Ishikawa (cell line): ENCODE measurements around the gene NCKIPSD.
A peak's percentile ranks its signal among the peaks of the same experiment; 100 is the strongest.

Source experiments
- CEBPB ChIP-seq: IDR thresholded peaks from 2 replicates; pipeline ENCODE4 v1.6.1; 2012
- CREB1 ChIP-seq: IDR thresholded peaks from 2 replicates; pipeline ENCODE4 v1.6.1; 2012; ENCODE audit warnings: low read depth
- EGR1 ChIP-seq: IDR thresholded peaks from 2 replicates; pipeline ENCODE4 v1.6.1; 2012
- EP300 ChIP-seq: IDR thresholded peaks from 2 replicates; pipeline ENCODE4 v1.6.1; 2012; ENCODE audit warnings: borderline replicate concordance
- FOXM1 ChIP-seq: IDR thresholded peaks from 2 replicates; pipeline ENCODE4 v1.6.1; 2012; ENCODE audit warnings: low read depth, borderline replicate concordance
- MAX ChIP-seq: IDR thresholded peaks from 2 replicates; pipeline ENCODE4 v1.6.1; 2012
- NFIC ChIP-seq: IDR thresholded peaks from 2 replicates; pipeline ENCODE4 v1.6.1; 2012
- RAD21 ChIP-seq: IDR thresholded peaks from 2 replicates; pipeline ENCODE4 v1.6.1; 2012; ENCODE audit warnings: low read depth
- REST ChIP-seq: IDR thresholded peaks from 2 replicates; pipeline ENCODE4 v1.6.1; 2012; ENCODE audit warnings: low read depth, mild to moderate bottlenecking
- TAF1 ChIP-seq: IDR thresholded peaks from 2 replicates; pipeline ENCODE4 v1.6.1; 2012; ENCODE audit warnings: low read depth, mild to moderate bottlenecking
- TCF12 ChIP-seq: IDR thresholded peaks from 2 replicates; pipeline ENCODE4 v1.6.1; 2012; ENCODE audit warnings: low read depth
- TEAD4 ChIP-seq: IDR thresholded peaks from 2 replicates; pipeline ENCODE4 v1.6.1; 2012
- USF1 ChIP-seq: IDR thresholded peaks from 2 replicates; pipeline ENCODE4 v1.6.1; 2012
- YY1 ChIP-seq: IDR thresholded peaks from 2 replicates; pipeline ENCODE4 v1.6.1; 2012; ENCODE audit warnings: low read depth
- ZBTB7A ChIP-seq: IDR thresholded peaks from 2 replicates; pipeline ENCODE4 v1.6.1; 2012; ENCODE audit warnings: low read depth

The NCKIPSD gene

GRCh38 chr3:48636149-48636655 is 49.5 kb downstream of the NCKIPSD start:
- TF ChIP-seq MAX (no peak), TEAD4 (no peak), USF1 (no peak)

- TF ChIP-seq TCF12, result 0 out of 2 replicates have a peak, but pooled peaks have one; percentile 21
- TF ChIP-seq TAF1, result peak; percentile 83
- TF ChIP-seq MAX, result peak; percentile 64
- peak; percentile 9; the same call in 1 of the 2 replicates for TF ChIP-seq CREB1
- TF ChIP-seq YY1, result no peak
- TF ChIP-seq RAD21, result peak; percentile 37; the same call in 1 of the 2 replicates
- no peak for TF ChIP-seq TEAD4
Observed at GRCh38 chr3:48635222-48636021, 50.3 kb downstream of the NCKIPSD start, which contains the start of gene SLC26A6. TSS of gene SLC26A6 (minus strand) at chr3:48635461. CDS start at chr3:48635393, 68 bp downstream.

- TF ChIP-seq YY1, result no peak
- peak; percentile 74 for TF ChIP-seq ZBTB7A
- TF ChIP-seq TCF12, result 0 out of 2 replicates have a peak, but pooled peaks have one; percentile 8
Observed at GRCh38 chr3:48634661-48635221, 51.0 kb downstream of the NCKIPSD start.

- TF ChIP-seq YY1 (no peak), EGR1 (no peak), NFIC (no peak), EP300 (no peak), RAD21 (no peak), TCF12 (no peak), USF1 (no peak), TAF1 (no peak), TEAD4 (no peak), ZBTB7A (no peak), MAX (no peak), CEBPB (no peak)
Observed at GRCh38 chr3:48633743-48634142, 52.0 kb downstream of the NCKIPSD start.

- TF ChIP-seq EGR1 (no peak), USF1 (no peak), CREB1 (no peak), TEAD4 (no peak), YY1 (no peak), TAF1 (no peak), TCF12 (no peak), EP300 (no peak), ZBTB7A (no peak), MAX (no peak)
Observed at GRCh38 chr3:48633256-48633655, 52.5 kb downstream of the NCKIPSD start.

- no peak for TF ChIP-seq YY1
- no peak for TF ChIP-seq RAD21
- TF ChIP-seq TAF1, result no peak
- TF ChIP-seq EGR1, result no peak
- TF ChIP-seq USF1, result no peak
- TF ChIP-seq MAX, result no peak
- no peak for TF ChIP-seq NFIC
- no peak for TF ChIP-seq TCF12
- no peak for TF ChIP-seq FOXM1
- no peak for TF ChIP-seq REST
Observed at GRCh38 chr3:48631516-48632448, 53.9 kb downstream of the NCKIPSD start.
